Measurements from ENCODE around the gene GNB3.

The GNB3 gene

GRCh38 chr12:6823182-6824084 lies 17.3 kb upstream of the GNB3 start:
- DNase-seq (ENCODE audit: low spot score) (no peak), FAIRE-seq (no peak)

DNA sequence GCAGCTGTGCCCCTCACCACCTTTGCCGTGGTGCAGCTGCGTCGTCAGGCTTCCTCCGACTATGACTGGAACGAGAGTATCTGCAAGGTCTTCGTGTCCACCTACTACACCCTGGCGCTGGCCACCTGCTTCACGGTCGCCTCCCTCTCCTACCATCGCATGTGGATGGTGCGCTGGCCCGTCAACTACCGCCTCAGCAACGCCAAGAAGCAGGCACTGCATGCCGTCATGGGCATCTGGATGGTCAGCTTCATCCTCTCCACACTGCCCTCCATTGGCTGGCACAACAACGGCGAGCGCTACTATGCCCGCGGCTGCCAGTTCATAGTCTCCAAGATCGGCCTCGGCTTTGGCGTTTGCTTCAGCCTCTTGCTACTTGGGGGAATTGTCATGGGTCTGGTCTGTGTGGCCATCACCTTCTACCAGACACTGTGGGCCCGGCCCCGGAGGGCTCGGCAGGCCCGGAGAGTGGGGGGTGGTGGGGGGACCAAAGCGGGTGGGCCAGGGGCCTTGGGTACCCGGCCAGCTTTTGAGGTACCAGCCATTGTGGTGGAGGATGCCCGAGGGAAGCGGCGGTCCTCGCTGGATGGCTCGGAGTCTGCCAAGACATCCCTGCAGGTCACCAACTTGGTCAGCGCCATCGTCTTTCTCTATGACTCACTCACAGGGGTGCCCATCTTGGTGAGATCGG lies 16.5 kb upstream of the GNB3 start:
- FAIRE-seq = no peak

GRCh38 chr12:6824901-6825381 lies 15.8 kb upstream of the GNB3 start:
- FAIRE-seq = no peak
- DNase-seq (ENCODE audit: low spot score) = no peak

More for the DNA sequence above, 16.5 kb upstream of the GNB3 start:
- DNase-seq (ENCODE audit: low spot score) = no peak

GRCh38 chr12:6825398-6826124 lies 15.2 kb upstream of the GNB3 start:
- FAIRE-seq (no peak), DNase-seq (ENCODE audit: low spot score) (peak; percentile 61)

- no peak for DNase-seq (ENCODE audit: low spot score)
- no peak for FAIRE-seq
Measured at GRCh38 chr12:6826125-6826733, 14.5 kb upstream of the GNB3 start.

DNA sequence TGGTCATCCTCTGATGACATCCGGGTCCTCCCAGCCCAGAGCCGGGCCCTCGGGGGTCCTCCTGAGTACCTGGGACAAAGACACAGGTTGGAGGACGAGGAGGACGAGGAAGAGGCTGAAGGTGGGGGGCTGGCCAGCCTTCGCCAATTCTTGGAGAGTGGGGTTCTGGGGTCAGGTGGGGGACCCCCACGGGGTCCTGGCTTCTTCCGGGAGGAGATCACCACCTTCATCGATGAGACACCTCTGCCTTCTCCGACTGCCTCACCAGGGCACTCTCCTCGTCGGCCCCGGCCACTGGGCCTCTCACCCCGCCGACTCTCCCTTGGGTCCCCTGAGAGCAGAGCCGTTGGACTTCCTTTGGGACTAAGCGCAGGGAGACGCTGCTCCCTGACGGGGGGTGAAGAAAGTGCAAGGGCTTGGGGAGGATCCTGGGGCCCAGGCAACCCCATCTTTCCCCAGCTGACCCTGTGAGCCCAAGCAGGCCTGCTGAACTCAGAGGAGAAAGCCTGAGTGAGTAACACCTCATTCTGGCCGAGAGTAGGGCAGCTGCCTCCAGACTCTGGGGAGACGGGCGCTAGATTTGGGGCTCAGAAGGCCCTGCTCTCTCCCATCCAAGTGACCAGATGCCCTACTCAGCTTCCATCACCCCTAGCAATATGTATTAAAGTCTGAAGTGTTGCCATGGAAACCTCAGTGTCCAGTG lies 13.8 kb upstream of the GNB3 start:
- no peak for FAIRE-seq
- DNase-seq (ENCODE audit: low spot score) = no peak

DNA sequence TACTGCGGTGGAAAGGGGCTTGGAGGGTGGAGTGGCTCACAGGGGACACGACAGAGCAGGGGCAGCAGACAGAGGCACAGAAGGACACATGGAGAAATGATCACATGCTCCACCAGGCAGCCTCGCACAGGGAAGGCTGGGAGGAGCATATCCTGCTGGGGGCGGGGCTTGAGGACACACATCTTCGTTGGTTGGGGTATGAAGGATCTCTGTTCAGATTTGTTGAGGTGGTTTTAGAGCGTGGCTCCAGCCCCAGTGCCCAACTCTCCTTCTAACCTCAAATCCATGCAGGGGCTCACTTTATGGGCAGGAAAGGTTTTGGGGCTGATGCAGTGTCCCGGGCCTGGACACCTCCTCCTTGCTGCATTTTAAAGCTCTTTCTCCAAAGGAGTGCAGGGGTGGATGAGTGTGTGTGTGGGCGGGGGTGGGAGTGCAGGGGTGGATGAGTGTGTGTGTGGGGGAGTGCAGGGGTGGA lies 13.3 kb upstream of the GNB3 start:
- DNase-seq (ENCODE audit: low spot score) = peak; percentile 69
- no peak for FAIRE-seq

DNA sequence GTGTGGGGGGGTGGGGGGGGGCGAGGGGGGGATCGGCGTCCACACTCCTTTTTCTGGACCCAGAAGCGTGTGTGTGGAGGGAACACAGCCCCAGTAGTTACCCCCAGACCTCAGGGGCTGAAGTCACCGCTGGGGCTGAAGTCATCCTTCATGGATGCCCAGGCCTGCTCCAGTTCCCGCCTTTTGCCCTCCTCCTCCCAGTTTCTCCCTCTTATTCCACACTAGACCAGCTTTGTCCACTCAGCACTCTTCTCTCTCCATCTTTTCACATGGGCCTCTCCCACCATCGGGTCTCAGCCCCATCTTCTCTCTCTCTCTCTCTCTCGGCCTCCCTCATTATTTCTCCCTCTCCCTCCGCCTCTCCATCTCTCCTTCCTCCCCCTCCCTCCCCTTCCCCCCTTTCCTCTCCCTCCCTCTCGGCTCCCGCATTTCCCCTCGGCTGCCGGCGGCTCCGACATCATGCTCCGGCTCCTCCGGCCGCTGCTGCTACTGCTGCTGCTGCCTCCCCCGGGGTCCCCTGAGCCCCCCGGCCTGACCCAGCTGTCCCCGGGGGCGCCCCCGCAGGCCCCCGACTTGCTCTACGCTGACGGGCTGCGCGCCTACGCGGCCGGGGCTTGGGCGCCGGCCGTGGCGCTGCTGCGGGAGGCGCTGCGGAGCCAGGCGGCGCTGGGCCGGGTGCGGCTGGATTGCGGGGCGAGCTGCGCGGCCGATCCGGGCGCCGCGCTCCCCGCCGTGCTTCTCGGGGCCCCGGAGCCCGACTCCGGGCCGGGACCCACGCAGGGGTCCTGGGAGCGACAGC lies 12.5 kb upstream of the GNB3 start, which contains the start of gene P3H3:
Gene P3H3 (plus strand): TSS at position 426 of the 799 bp plus-strand sequence. CDS start 34 bp downstream, at position 460.
- FAIRE-seq (no peak), DNase-seq (ENCODE audit: low spot score) (peak; percentile 53)

DNA sequence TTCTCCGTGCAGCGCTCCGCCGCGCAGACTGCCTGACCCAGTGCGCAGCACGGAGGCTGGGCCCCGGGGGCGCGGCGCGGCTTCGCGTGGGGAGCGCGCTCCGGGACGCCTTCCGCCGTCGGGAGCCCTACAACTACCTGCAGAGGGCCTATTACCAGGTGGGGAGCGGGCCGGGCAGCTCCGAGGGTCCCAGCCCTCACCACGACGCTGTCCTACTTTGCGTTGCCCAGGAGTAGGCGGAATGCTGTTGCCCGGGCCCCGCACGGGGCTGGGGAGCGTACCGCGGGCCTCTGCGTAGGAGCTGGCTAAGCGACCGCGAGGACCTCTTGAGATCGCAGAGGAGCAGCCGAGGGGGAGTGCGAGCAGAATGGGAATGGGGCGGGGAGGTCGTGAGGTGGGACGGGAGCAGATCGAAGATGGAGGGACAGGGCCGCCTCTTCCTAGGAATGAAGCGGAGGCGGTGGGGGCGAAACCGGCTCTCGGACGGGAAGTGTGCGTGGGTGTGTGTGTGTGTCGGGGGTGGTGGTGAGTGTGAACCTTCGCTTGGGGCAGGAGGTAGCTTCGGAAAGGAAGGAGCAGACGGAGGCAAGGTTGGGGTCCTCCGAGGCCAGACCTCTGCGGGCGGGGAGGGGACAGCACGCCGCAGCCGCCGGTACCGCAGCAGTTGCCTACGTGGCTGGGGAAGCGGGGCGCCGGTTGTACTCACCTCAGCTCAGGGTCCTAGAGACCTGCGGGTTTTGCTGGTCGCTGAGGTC lies 11.8 kb upstream of the GNB3 start:
- FAIRE-seq = no peak
- no peak for DNase-seq (ENCODE audit: low spot score)

DNA sequence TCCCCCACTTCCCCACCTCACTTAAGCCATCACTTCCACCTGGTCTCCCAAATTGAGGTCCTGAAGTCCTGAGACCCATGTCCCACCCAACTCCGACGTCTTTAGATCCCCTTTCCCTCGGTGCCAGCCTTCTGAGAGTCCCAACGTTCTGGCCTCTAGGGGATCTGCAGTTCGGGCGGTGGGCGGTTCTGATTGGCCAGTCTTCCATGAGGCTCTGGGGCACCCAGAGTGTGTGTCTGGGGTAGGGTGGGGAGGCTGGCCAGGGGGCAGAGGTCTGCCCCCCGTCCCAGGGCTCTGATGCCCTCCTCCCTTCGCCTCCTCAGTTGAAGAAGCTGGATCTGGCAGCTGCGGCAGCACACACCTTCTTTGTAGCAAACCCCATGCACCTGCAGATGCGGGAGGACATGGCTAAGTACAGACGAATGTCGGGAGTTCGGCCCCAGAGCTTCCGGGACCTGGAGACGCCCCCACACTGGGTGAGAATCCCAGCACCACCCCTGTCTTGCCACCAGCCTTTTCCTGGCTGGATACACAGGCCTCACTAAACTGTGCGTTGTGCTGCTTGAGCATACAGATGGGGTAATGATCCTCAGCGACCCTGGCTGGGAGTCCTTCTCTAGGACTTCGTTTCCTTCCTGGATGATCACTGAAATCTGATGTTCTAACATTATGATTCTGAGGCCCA lies 11.0 kb upstream of the GNB3 start:
- no peak for DNase-seq (ENCODE audit: low spot score)
- FAIRE-seq = no peak

DNA sequence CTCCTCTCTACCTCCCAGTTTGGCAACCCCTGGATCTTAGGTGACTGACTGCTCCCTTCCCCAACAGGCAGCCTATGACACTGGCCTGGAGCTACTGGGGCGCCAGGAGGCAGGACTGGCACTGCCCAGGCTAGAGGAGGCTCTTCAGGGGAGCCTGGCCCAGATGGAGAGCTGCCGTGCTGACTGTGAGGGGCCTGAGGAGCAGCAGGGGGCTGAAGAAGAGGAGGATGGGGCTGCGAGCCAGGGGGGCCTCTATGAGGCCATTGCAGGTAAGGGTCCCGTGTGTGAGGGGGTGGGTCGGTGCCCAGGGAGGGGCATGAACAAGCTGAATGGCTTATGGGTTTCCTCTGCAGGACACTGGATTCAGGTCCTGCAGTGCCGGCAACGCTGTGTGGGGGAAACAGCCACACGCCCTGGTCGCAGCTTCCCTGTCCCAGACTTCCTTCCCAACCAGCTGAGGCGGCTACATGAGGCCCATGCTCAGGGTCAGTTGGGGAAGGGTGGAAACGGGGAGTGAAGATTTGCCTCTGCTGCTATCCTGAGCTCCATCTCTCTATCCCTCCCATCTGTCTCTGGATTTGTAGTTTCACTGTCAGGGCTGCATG lies 10.3 kb upstream of the GNB3 start:
- DNase-seq (ENCODE audit: low spot score) = no peak
- no peak for FAIRE-seq

DNA sequence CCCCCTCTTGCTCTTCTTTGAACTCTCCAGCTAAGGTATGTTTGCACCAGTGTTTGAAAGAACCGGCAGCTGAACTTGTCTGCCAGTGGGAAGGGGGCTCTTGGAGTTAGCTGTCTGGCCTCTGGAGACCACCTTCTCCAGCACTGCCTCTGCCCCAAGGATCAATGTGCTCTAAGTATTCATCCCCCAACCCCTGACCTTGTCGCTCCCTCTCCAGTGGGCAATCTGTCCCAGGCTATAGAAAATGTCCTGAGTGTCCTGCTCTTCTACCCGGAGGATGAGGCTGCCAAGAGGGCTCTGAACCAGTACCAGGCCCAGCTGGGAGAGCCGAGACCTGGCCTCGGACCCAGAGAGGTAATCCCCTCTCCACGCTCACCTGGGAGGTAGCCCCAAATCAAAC lies 9.7 kb upstream of the GNB3 start:
- FAIRE-seq = no peak

DNA sequence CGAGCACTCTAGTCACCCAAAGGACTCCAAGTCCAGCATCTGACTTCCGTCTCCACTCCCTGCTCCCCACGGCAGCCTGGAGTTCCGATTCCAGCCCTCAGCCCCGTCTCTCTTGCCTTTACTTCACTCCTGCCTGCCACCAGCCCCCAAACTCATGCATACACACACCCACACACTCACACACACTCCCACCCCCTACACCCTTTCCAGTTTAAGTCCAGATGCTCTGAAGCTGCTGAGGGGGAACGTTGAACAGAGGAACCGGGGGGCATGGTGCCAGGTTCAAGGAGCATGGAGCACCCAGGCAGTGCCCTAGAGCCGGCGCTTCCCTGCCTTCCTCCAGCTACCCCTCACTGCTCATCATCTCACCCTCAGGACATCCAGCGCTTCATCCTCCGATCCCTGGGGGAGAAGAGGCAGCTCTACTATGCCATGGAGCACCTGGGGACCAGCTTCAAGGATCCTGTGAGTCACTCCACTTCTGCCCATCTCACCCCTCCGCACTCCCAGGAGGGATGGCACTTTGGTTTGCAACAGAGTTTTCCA lies 9.2 kb upstream of the GNB3 start:
- no peak for DNase-seq (ENCODE audit: low spot score)
- FAIRE-seq = no peak

More for the DNA sequence above, 9.7 kb upstream of the GNB3 start:
- DNase-seq (ENCODE audit: low spot score) = no peak

- FAIRE-seq = no peak
- DNase-seq (ENCODE audit: low spot score) = no peak
Measured at GRCh38 chr12:6832125-6832524, 8.6 kb upstream of the GNB3 start.

GRCh38 chr12:6833189-6833890 lies 7.4 kb upstream of the GNB3 start:
- FAIRE-seq (no peak), DNase-seq (ENCODE audit: low spot score) (no peak)

- FAIRE-seq = no peak
Measured at GRCh38 chr12:6834254-6834653, 6.5 kb upstream of the GNB3 start.

DNA sequence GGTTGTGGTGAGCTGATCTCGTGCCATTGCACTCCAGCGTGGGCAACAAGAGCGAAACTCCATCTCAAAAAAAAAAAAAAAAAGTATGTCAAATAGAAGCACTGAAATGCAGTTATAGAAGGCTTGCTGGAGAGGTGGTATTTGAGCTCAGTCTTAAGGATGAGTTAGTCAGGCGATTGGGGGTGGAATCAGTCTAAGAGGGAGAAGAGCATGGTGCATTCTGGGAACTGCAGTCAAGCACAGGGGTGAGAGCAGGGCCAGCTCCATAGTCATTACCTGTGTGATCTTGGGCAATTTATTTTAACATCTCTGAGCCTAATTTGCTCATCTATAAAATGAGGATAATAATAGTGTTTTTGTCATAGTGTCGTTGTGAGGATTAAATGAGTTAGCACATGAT lies 5.9 kb upstream of the GNB3 start:
- FAIRE-seq = no peak

More at GRCh38 chr12:6834254-6834653, 6.5 kb upstream of the GNB3 start:
- peak; percentile 26 for DNase-seq (ENCODE audit: low spot score)

More for the DNA sequence above, 5.9 kb upstream of the GNB3 start:
- no peak for DNase-seq (ENCODE audit: low spot score)

All from RCC 7860 (cell line).